Measurements from ENCODE around the gene ARHGAP29. TPM values are rescaled to one million over a fixed set of nuclear protein-coding genes. Genes with fewer than 3 reads are reported as not detected.

The ARHGAP29 gene
- total and polyA plus RNA-seq, 2 of the 4 experiments (the other 2 are of a cell fraction), result 19.1 to 30.3 TPM

DNA sequence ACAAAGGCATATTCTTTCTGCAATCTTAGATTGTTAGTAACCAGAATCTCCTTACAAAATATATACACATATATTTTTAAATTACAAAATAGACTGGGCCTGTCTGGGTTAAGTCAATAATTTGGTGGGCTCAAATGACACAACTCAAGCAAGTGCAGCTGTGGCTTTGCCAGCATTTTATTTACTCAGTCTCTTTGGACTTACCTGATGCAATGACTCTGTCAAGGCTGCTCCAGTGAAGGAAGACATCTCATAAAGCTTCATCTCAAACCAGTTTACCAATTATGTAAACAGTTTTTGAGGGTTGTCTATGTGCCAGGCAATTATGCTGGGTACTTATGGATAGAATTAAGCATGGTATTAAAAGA lies 93.6 kb downstream of the ARHGAP29 start:
- no peak overlapping the region for H2BK20ac ChIP-seq (ENCODE audit: low read depth, low read length)
- H4K8ac ChIP-seq (ENCODE audit: low read depth in 2 of 2, low read length in 2 of 2), result no peak overlapping the region
- no peak overlapping the region for H3K4ac ChIP-seq (ENCODE audit: low read depth, low read length)
- H3K79me1 ChIP-seq (ENCODE audit: low read depth in 1 of 2, low read length in 2 of 2), result no peaks in the 10 kb centered on the region
- H2AK9ac ChIP-seq (replicated peaks; ENCODE audit: low read depth, low read length, poor library complexity), result no peak overlapping the region
- no peak overlapping the region for H3K4me3 ChIP-seq (ENCODE audit: insufficient read depth, low read depth, low read length)
- intact Hi-C loops (cut with micrococcal nuclease) (loop anchor here (5.0 kb wide), 1 partner anchor 36 kb away; no protein-coding TSS in a partner anchor), in situ Hi-C loops (cut with MboI; ENCODE audit: low sequenced_read_pairs) (no loop called here), dilution Hi-C loops (cut with HindIII; ENCODE audit: low sequenced_read_pairs, unreplicated experiment) (no loop called here)
- H2BK15ac ChIP-seq (ENCODE audit: low read depth, low read length), result no peak overlapping the region
- H2BK5ac ChIP-seq (ENCODE audit: low read depth, low read length, poor library complexity, severe bottlenecking), result no peak overlapping the region
- no peaks in the 10 kb centered on the region for H4K20me1 ChIP-seq (ENCODE audit: insufficient read depth, low read length)
- no peaks in the 10 kb centered on the region; the same call in 1 of the 2 replicates for H3K27me3 ChIP-seq (ENCODE audit: control insufficient read depth, insufficient read depth, low read length)
- H3K14ac ChIP-seq (replicated peaks; ENCODE audit: low read depth, low read length), result no peak overlapping the region
- H3K9me1 ChIP-seq (ENCODE audit: insufficient read depth, low read length), result no peaks in the 10 kb centered on the region
- no peak overlapping the region for H3K9ac ChIP-seq (ENCODE audit: low read depth, low read length)
- H2AFZ ChIP-seq (replicated peaks; ENCODE audit: low read length, poor library complexity), result no peak overlapping the region
- no peak overlapping the region for H3K27ac ChIP-seq (ENCODE audit: insufficient read depth, low read length)
- no peak for TF ChIP-seq MAZ (IDR thresholded peaks at IDR 0.05; ENCODE audit: borderline replicate concordance, low read depth, low read length)
- TF ChIP-seq ELK1 (IDR thresholded peaks at IDR 0.05; ENCODE audit: borderline replicate concordance, low read depth, low read length), result no peak
- no peak for TF ChIP-seq RFX5 (IDR thresholded peaks at IDR 0.05; ENCODE audit: low read depth, low read length)
- TF ChIP-seq NFE2L2 (IDR thresholded peaks at IDR 0.05; ENCODE audit: low read depth, low read length), result no peak
- TF ChIP-seq SMC3 (IDR thresholded peaks at IDR 0.05; ENCODE audit: low read depth, low read length), result no peak
- no peak for TF ChIP-seq USF2 (IDR thresholded peaks at IDR 0.05; ENCODE audit: low read depth, low read length)
- no peak for TF ChIP-seq BHLHE40 (IDR thresholded peaks at IDR 0.05; ENCODE audit: low read depth, low read length)
- TF ChIP-seq POLR2A (IDR thresholded peaks at IDR 0.05; ENCODE audit: low read depth, low read length), result no peak
- TF ChIP-seq CTCF (conservative IDR thresholded peaks at IDR 0.05; ENCODE audit: low read depth, low read length), result no peak
- no peak for TF ChIP-seq FOS (IDR thresholded peaks at IDR 0.05; ENCODE audit: low read depth, low read length)
- TF ChIP-seq RCOR1 (IDR thresholded peaks at IDR 0.05; ENCODE audit: insufficient replicate concordance, low read length), result no peak
- no peaks in the 10 kb centered on the region for H3K9me3 ChIP-seq (ENCODE audit: control insufficient read depth, insufficient read depth, low read length)
- POLR2A ChIA-PET (ENCODE audit: unreplicated experiment), result no interaction called here
- H4K5ac ChIP-seq (ENCODE audit: low read depth, low read length), result no peak overlapping the region
- no peak overlapping the region for H2BK120ac ChIP-seq (ENCODE audit: low read depth, low read length)
- no peak for DNase-seq
- H2AK5ac ChIP-seq (ENCODE audit: low read depth, low read length), result no peak overlapping the region
- peaks cover 4% of the 10 kb centered on the region; the same call in 1 of the 2 replicates for H3K4me1 ChIP-seq (ENCODE audit: control insufficient read depth, insufficient read depth, low read length)
- CTCF ChIA-PET, result interaction anchor here (0.9 to 1.4 kb wide), 2 partner anchors 11 to 193 kb away, joined by 4 to 7 read pairs; no protein-coding TSS in a partner anchor
- H3K36me3 ChIP-seq (ENCODE audit: control insufficient read depth, insufficient read depth, low read length), result no peaks in the 10 kb centered on the region
- ATAC-seq (ENCODE audit: low read depth), result no peak; the same call in 1 of the 2 replicates
- no peak overlapping the region for H3K23ac ChIP-seq (ENCODE audit: low read depth, low read length)
- H3K56ac ChIP-seq (ENCODE audit: extremely low read depth, insufficient read depth, low read length), result no peak overlapping the region
- H3K18ac ChIP-seq (ENCODE audit: low read depth, low read length), result no peak overlapping the region
- H3K4me2 ChIP-seq (ENCODE audit: low read depth, low read length), result no peak overlapping the region
- no TSS peak for BruUV-seq (replicated peaks)
- H4K91ac ChIP-seq (ENCODE audit: insufficient read depth, low read depth, low read length), result no peak overlapping the region

All from IMR-90 (cell line).